ENCODE results near the gene PDZK1.
"Not testable (repeated sequence)": the region's sequence is repeated elsewhere in the genome, so short reads cannot be mapped to it uniquely, and the experiment has no call there.

The PDZK1 gene

DNA sequence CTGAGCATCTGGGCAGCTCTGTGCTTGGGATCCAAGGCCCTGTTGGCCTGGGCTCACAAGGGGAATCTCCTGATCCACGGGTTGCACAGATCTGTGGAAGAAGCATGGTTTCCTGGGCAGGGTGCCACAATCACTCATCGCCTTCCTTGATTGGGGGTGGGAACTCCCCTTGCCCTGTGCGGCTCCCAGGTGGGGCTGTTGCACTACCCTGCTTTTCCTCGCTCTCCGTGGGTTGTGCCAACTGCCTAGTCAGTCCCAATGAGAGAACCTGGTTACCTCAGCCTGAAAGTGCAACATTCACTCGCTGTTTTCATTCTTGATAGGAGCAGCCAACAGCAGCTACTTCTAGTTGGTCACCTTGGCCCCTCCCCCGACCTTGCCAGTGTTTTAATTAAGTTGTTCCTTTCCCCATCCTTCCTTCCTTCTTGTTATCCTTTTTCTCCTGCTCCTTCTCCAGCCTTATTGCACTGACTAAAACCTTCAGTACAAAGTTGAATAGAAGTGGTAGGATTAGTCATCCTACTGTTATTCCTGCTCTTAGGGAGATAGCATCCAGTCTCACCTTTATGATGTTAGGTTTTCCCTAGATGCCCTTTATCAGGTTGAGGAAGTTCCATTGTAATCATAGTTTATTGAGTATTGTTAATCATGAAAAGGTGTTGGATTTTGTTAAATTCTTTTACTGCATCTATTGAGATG lies 50.8 kb downstream of the PDZK1 start:
- not testable (repeated sequence) for DNase-seq (ENCODE audit: low read depth)

GRCh38 chr1:145643990-145644389 lies 63.2 kb downstream of the PDZK1 start:
- DNase-seq (ENCODE audit: low read depth), result not testable (repeated sequence)

DNA sequence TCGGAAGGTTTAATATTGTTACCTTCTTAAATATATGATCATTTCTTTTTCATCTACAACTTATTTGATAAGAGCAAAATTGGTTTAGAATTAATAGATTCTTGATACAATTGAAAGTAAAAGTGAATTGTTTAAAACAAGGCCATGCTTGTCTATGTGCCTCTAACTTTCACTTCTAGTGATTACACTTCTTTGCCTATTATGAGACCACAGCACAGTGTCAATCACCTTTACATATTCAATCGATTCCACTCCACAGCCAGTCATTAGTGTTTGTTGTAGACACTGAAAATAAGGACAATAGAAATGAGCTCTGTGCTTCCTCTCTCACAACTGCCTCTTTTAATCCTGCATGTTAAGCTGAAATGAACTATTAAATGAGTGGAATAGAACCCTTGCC lies 65.3 kb downstream of the PDZK1 start:
- DNase-seq (ENCODE audit: low read depth), result not testable (repeated sequence)

- DNase-seq (ENCODE audit: low read depth), result not testable (repeated sequence)
Measured at GRCh38 chr1:145636237-145636636, 70.9 kb downstream of the PDZK1 start.

DNA sequence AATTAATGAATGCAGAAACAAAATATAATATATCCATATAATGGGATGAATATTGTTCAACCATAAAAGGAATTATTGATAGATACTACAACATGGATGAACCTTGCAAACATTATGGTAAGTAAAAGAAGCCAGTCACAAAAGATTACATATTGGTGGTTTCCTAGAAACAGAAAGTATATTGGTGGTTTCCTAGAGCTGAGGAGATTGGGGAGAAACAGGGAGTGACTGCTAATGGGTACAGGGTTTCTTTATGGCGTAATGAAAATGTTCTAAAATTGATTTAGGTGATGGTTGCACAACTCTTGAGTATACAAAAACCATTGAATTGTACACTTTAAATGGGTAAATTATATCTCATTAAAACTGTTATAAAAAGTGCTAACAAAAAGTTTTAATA lies 85.0 kb downstream of the PDZK1 start:
- DNase-seq (ENCODE audit: low read depth), result not testable (repeated sequence)
